A549 (cell line): ENCODE measurements around the gene NPAS2. TPM values are rescaled to one million over a fixed set of nuclear protein-coding genes. Genes with fewer than 3 reads are reported as not detected.

Experiments
- ATAC-seq, 2 experiments: fragments of 200-7000 bp in 1 of 2; fragments of >200 bp in 1 of 2; cut with Nextera tagmentation in 1 of 2; cut with Tn5 transposase in 1 of 2; 3 replicates each; pipeline versions ENCODE4 v1.8.0 to v1.9.1; 2018 to 2020; ENCODE audit warnings: mild to moderate bottlenecking in 1 of 2, moderate library complexity in 1 of 2
- CTCF ChIA-PET: fragments of 300-600 bp; sonication (Branson Sonifier 250); formaldehyde crosslinking; extraction: SDS; loops from one replicate; lab custom pipeline; 2021; ENCODE audit warnings: antibody characterized with exemption, inconsistent platforms; lab: Yijun Ruan, JAX
- POLR2A ChIA-PET: fragments of 350-600 bp; formaldehyde crosslinking; extraction: SDS; loops from one replicate; lab custom pipeline; 2021; ENCODE audit warnings: antibody characterized with exemption, inconsistent platforms; lab: Yijun Ruan, JAX
- DNase-seq, 2 experiments: peaks; one replicate each; pipeline versions ENCODE4 v3.0.0 to v3.0.0-alpha.2; 2011 to 2016; ENCODE audit warnings: low read depth in 1 of 2, low spot score in 1 of 2
- FAIRE-seq: peaks from 2 replicates; lab custom pipeline; 2011; peaks lifted over from hg19 to GRCh38; lab: Jason Lieb, UNC
- H3K27ac ChIP-seq, 2 experiments: fragments of >200 bp; sonication (Bioruptor Twin); formaldehyde crosslinking; 3 replicates each; pipeline ENCODE4 v1.5.1; 2016 to 2017
- H3K4me1 ChIP-seq: fragments of >200 bp; sonication (Bioruptor Twin); formaldehyde crosslinking; 3 replicates; pipeline ENCODE4 v1.6.1; 2016
- H3K4me2 ChIP-seq: fragments of >200 bp; sonication (Bioruptor Twin); formaldehyde crosslinking; 3 replicates; pipeline ENCODE4 v1.6.1; 2016
- H3K4me3 ChIP-seq: fragments of >200 bp; sonication (Bioruptor Twin); formaldehyde crosslinking; 3 replicates; pipeline ENCODE4 v1.5.1; 2016
- H3K9me3 ChIP-seq: fragments of >200 bp; sonication (Bioruptor Twin); formaldehyde crosslinking; 3 replicates; pipeline ENCODE4 v1.6.1; 2016
- BCL3 ChIP-seq: fragments of >200 bp; sonication (Bioruptor Twin); formaldehyde crosslinking; IDR thresholded peaks from 3 replicates; pipeline ENCODE4 v1.6.1; 2016
- CBX8 ChIP-seq: fragments of 200-600 bp; sonication (generic); IDR thresholded peaks from 2 replicates; pipeline ENCODE4 v1.6.1; 2016
- CEBPB ChIP-seq, 2 experiments: fragments of >200 bp in 1 of 2; sonication (Bioruptor Twin) in 1 of 2; formaldehyde crosslinking in 1 of 2; IDR thresholded peaks; 2 replicates each; pipeline ENCODE4 v1.6.1; 2012 to 2016
- CHD2 ChIP-seq: fragments of 150-350 bp; IDR thresholded peaks from 2 replicates; pipeline ENCODE4 v1.6.1; 2014; ENCODE audit warnings: low read length; ENCODE audit not compliant: partially characterized antibody
- EHF ChIP-seq: fragments of 250-450 bp; sonication (Bioruptor Pico); IDR thresholded peaks from 2 replicates; pipeline ENCODE4 v1.5.0; 2020; ENCODE audit warnings: mild to moderate bottlenecking
- ESRRA ChIP-seq: fragments of 150-350 bp; IDR thresholded peaks from 2 replicates; pipeline ENCODE4 v1.6.1; 2014; ENCODE audit warnings: mild to moderate bottlenecking, low read length, borderline replicate concordance
- FOSB ChIP-seq: fragments of 250-450 bp; sonication (Bioruptor Pico); IDR thresholded peaks from 2 replicates; pipeline ENCODE4 v1.5.0; 2020; ENCODE audit warnings: mild to moderate bottlenecking, moderate library complexity
- FOXS1 ChIP-seq: fragments of 250-450 bp; sonication (Bioruptor Pico); IDR thresholded peaks from 2 replicates; pipeline ENCODE4 v1.5.0; 2020; ENCODE audit warnings: mild to moderate bottlenecking, moderate library complexity
- GATA3 ChIP-seq: IDR thresholded peaks from 2 replicates; pipeline ENCODE4 v1.6.1; 2012; ENCODE audit warnings: borderline replicate concordance
- HDAC2 ChIP-seq: fragments of 200-600 bp; sonication (generic); IDR thresholded peaks from 2 replicates; pipeline ENCODE4 v1.6.1; 2016
- HEYL ChIP-seq: fragments of 250-450 bp; sonication (Bioruptor Pico); IDR thresholded peaks from 2 replicates; pipeline ENCODE4 v1.8.0; 2021; ENCODE audit warnings: mild to moderate bottlenecking, moderate library complexity
- JUN ChIP-seq, 2 experiments: fragments of >200 bp; sonication (Bioruptor Twin); formaldehyde crosslinking; IDR thresholded peaks; 2 replicates in 1 of 2; 3 replicates in 1 of 2; pipeline ENCODE4 v1.6.1; 2016 to 2017
- KDM5A ChIP-seq: fragments of 200-600 bp; sonication (generic); IDR thresholded peaks from 2 replicates; pipeline ENCODE4 v1.6.1; 2016; ENCODE audit warnings: antibody characterized with exemption, mild to moderate bottlenecking
- MAX ChIP-seq: IDR thresholded peaks from 2 replicates; pipeline ENCODE4 v1.6.1; 2012
- MAZ ChIP-seq: fragments of 150-350 bp; IDR thresholded peaks from 2 replicates; pipeline ENCODE4 v1.6.1; 2014; ENCODE audit warnings: antibody characterized with exemption, low read depth, low read length, borderline replicate concordance
- NPAS2 ChIP-seq: fragments of 250-450 bp; sonication (Bioruptor Pico); IDR thresholded peaks from 2 replicates; pipeline ENCODE4 v1.8.0; 2022; ENCODE audit warnings: mild to moderate bottlenecking, moderate library complexity, borderline replicate concordance
- NR3C1 ChIP-seq: fragments of >200 bp; sonication (Bioruptor Twin); formaldehyde crosslinking; IDR thresholded peaks from 3 replicates; pipeline ENCODE4 v1.6.1; 2017
- PHF8 ChIP-seq: fragments of 200-600 bp; sonication (generic); IDR thresholded peaks from 2 replicates; pipeline ENCODE4 v1.6.1; 2016; ENCODE audit warnings: low read depth, mild to moderate bottlenecking, antibody characterized with exemption, moderate library complexity, borderline replicate concordance
- POLR2A ChIP-seq: IDR thresholded peaks from 2 replicates; pipeline ENCODE4 v1.6.1; 2012; ENCODE audit warnings: mild to moderate bottlenecking, low read length
- RARB ChIP-seq: fragments of 250-450 bp; sonication (Bioruptor Pico); IDR thresholded peaks from 2 replicates; pipeline ENCODE4 v1.8.0; 2021; ENCODE audit warnings: mild to moderate bottlenecking, moderate library complexity
- RCOR1 ChIP-seq: fragments of 150-350 bp; IDR thresholded peaks from 2 replicates; pipeline ENCODE4 v1.6.1; 2014; ENCODE audit warnings: antibody characterized with exemption, low read length, low read depth
- RFX5 ChIP-seq: fragments of 450-650 bp; IDR thresholded peaks from 2 replicates; pipeline ENCODE4 v1.7.1; 2014; ENCODE audit warnings: antibody characterized with exemption, mild to moderate bottlenecking, moderate library complexity
- SMC3 ChIP-seq: fragments of >200 bp; sonication (Bioruptor Twin); formaldehyde crosslinking; IDR thresholded peaks from 3 replicates; pipeline ENCODE4 v1.6.1; 2018; ENCODE audit warnings: inconsistent platforms
- ZC3H11A ChIP-seq: fragments of 450-650 bp; IDR thresholded peaks from 2 replicates; pipeline ENCODE4 v1.6.1; 2014; ENCODE audit warnings: antibody characterized with exemption, mild to moderate bottlenecking
- ZNF302 ChIP-seq: fragments of 250-450 bp; sonication (Bioruptor Pico); IDR thresholded peaks from 2 replicates; pipeline ENCODE4 v1.9.0; 2021; ENCODE audit warnings: inconsistent platforms, mild to moderate bottlenecking, moderate library complexity
- ZSCAN20 ChIP-seq: fragments of 250-450 bp; sonication (Bioruptor Pico); IDR thresholded peaks from 2 replicates; pipeline ENCODE4 v1.8.0; 2022; ENCODE audit warnings: mild to moderate bottlenecking, moderate library complexity
- WGBS: methylation state at CpG from one replicate; pipeline ENCODE4 v1.1.6; 2017; ENCODE audit errors: missing lambda C conversion rate; 5-methylcytosine and 5-hydroxymethylcytosine counted together
- polyA plus RNA-seq, 4 experiments: library from polyadenylated mRNA; depleted of rRNA in 3 of 4; stranded (reverse); fragments of >200 nt; fragmentation: RNase III in 1 of 4; extraction: RNeasy Plus Mini Kit Qiagen cat#74134 plus additional on column Dnase treatment in 1 of 4; gene quantifications; 2 replicates in 3 of 4; 3 replicates in 1 of 4; pipeline ENCODE4 v1.2.3, GENCODE V29; 2011 to 2017
- TF ChIP-seq, protein P1 (sequence below): IDR thresholded peaks from 2 replicates; pipeline ENCODE4 v1.6.1; 2012; ENCODE audit warnings: low read depth, borderline replicate concordance

The NPAS2 gene
- polyA plus RNA-seq, 2 of the 4 experiments (the other 2 are of a cell fraction): 31.4 to 56.1 TPM

- TF ChIP-seq ZSCAN20 (CRISPR knock-in tag) (no peak), RFX5 (no peak), FOXS1 (no peak)
These were observed 48.8 kb upstream of the NPAS2 start (continued) for GRCh38 chr2:100771125-100771524.

DNA sequence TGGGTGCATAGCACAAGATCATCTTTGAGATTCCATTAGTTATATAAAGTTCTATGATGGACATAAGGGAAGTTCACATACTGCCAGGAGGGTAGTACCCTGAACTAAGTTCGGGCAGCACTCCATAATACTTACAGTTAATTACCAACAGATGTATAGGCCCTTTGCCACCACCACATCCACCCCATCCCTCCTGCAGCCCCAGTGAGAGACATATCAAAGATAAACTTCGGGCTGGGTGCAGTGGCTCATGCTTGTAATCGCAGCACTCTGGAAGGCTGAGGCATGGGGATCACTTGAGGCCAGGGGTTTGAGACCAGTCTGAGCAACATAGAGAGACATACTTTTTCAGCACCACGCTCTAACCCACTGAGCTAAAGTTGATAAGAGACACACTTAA lies 46.4 kb upstream of the NPAS2 start:
- no peak overlapping the region for H3K4me3 ChIP-seq
- no peaks in the 10 kb centered on the region for H3K9me3 ChIP-seq
- no peak for TF ChIP-seq KDM5A
- no peak for TF ChIP-seq CEBPB (IDR thresholded peaks at IDR 0.05)
- no peak for TF ChIP-seq RCOR1
- TF ChIP-seq CHD2: no peak
- TF ChIP-seq BCL3: no peak
- TF ChIP-seq NPAS2 (CRISPR knock-in tag): no peak
- TF ChIP-seq POLR2A: no peak
- no peak for TF ChIP-seq RFX5
- no peak for TF ChIP-seq ZNF302
- no peak for TF ChIP-seq ZSCAN20 (CRISPR knock-in tag)
- no peak for TF ChIP-seq FOXS1
- TF ChIP-seq PHF8: no peak
- TF ChIP-seq FOSB: no peak
- TF ChIP-seq ESRRA: no peak
- TF ChIP-seq, protein P1, sequence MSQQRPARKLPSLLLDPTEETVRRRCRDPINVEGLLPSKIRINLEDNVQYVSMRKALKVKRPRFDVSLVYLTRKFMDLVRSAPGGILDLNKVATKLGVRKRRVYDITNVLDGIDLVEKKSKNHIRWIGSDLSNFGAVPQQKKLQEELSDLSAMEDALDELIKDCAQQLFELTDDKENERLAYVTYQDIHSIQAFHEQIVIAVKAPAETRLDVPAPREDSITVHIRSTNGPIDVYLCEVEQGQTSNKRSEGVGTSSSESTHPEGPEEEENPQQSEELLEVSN: no peak
- DNase-seq (no peak), FAIRE-seq (no peak), ATAC-seq (no peak)
- H3K4me1 ChIP-seq: no peaks in the 10 kb centered on the region
- 69% methylated on average over 4 of the region's 4 CpGs for WGBS
- CTCF ChIA-PET: interaction anchor here (0.7 to 0.9 kb wide), 2 partner anchors 48 to 923 kb away, joined by 3 read pairs; no protein-coding TSS in a partner anchor
- POLR2A ChIA-PET: no interaction called here
- no peak overlapping the region for H3K4me2 ChIP-seq
- no peak overlapping the region for H3K27ac ChIP-seq

DNA sequence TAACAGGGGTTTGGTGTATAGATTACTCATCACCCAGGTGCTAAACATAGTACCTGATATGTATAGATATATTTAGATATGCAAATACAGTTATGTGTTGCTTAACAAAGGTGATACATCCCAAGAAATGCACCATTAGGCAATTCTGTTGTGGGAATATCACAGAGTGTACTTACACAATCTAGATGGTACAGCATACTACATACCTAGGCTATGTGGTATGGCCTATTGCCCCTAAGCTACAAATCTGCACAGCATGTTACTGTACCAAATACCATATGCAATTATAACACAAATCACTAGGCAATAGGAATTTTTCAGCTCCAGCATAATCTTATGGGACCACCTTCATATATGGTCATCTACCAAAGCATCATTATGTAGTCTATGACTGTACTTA lies 43.5 kb upstream of the NPAS2 start:
- DNase-seq (no peak), ATAC-seq (no peak), FAIRE-seq (no peak)
- no peak overlapping the region for H3K4me2 ChIP-seq
- CTCF ChIA-PET: no interaction called here
- H3K27ac ChIP-seq: no peak overlapping the region
- no peak overlapping the region for H3K4me3 ChIP-seq
- POLR2A ChIA-PET: no interaction called here
- no peak for TF ChIP-seq CBX8
- no peak for TF ChIP-seq NR3C1
- no peak for TF ChIP-seq MAZ
- TF ChIP-seq EHF (CRISPR knock-in tag): no peak
- TF ChIP-seq CHD2: no peak
- TF ChIP-seq HEYL (CRISPR knock-in tag): no peak
- no peak for TF ChIP-seq GATA3
- TF ChIP-seq ZC3H11A: no peak
- peaks cover 14% of the 10 kb centered on the region; the same call in 2 of the 3 replicates for H3K4me1 ChIP-seq
- no peaks in the 10 kb centered on the region for H3K9me3 ChIP-seq

- H3K27ac ChIP-seq: no peak overlapping the region
- H3K4me2 ChIP-seq: no peak overlapping the region
- TF ChIP-seq RARB (CRISPR knock-in tag) (no peak), MAX (no peak), NR3C1 (no peak), JUN (IDR thresholded peaks at IDR 0.05) (no peak), HEYL (CRISPR knock-in tag) (no peak), HDAC2 (no peak), SMC3 (no peak)
- TF ChIP-seq, all 56 proteins: peak for 0
- H3K4me1 ChIP-seq: peaks cover 14% of the 10 kb centered on the region; the same call in 2 of the 3 replicates
- no peak overlapping the region for H3K4me3 ChIP-seq
- ChIA-PET POLR2A (no interaction called here), CTCF (interaction anchor here (1.1 to 1.4 kb wide), 5 partner anchors 8 to 169 kb away, joined by 3 to 4 read pairs (median 3); no protein-coding TSS in a partner anchor)
- H3K9me3 ChIP-seq: no peaks in the 10 kb centered on the region
- ATAC-seq (no peak), DNase-seq (no peak), FAIRE-seq (no peak)
- WGBS: 80% methylated on average over 12 of the region's 12 CpGs
These were observed 41.1 kb upstream of the NPAS2 start for GRCh38 chr2:100778637-100779450.
